HG02840 (cell line): Measurements from ENCODE around the gene CYP2S1.
"Not testable (repeated sequence)": the region's sequence is repeated elsewhere in the genome, so short reads cannot be mapped to it uniquely, and the experiment has no call there.

Source experiments
- ATAC-seq: cut with Tn5 transposase; IDR thresholded peaks from one replicate; pipeline ENCODE4 v1.9.1; 2021; ENCODE audit warnings: mild to moderate bottlenecking, moderate library complexity, moderate number of reproducible peaks; ENCODE audit not compliant: unreplicated experiment, low FRiP score

Gene CYP2S1, protein sequence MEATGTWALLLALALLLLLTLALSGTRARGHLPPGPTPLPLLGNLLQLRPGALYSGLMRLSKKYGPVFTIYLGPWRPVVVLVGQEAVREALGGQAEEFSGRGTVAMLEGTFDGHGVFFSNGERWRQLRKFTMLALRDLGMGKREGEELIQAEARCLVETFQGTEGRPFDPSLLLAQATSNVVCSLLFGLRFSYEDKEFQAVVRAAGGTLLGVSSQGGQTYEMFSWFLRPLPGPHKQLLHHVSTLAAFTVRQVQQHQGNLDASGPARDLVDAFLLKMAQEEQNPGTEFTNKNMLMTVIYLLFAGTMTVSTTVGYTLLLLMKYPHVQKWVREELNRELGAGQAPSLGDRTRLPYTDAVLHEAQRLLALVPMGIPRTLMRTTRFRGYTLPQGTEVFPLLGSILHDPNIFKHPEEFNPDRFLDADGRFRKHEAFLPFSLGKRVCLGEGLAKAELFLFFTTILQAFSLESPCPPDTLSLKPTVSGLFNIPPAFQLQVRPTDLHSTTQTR

DNA sequence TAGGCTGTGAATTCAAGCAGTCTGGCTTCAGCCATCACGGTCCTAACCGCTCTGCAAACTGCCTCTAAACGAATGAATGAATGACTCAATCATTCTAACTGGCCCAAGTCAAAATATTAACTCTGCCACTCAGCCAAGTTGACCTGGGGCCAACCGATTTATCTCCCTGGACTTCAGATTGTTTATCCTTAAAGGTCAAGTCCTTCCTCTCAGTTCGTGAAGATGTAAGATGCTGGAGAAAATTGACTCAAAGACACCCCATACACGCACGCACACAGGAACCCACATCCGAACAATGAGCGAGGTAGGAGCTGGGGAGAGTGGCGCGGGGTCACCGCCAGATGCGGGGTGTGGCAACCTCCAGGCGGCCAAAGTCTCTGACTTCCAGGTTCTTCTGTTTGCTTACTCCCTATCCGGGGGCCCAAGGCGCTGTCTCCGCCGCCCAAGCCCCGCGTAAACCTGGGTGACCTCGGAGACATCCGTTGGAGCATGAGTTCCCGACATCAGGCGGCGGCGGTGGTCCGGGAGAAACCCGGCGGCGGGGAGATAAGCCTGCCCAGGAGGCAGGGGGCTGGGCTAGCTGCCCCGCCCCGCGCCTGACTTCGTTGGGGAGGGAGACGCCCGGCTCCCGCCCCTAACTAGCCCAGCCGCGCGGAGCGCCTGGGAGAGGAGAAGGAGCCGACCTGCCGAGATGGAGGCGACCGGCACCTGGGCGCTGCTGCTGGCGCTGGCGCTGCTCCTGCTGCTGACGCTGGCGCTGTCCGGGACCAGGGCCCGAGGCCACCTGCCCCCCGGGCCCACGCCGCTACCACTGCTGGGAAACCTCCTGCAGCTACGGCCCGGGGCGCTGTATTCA, at the start of gene CYP2S1:
Gene CYP2S1 (plus strand): TSS at position 646 of the 856 bp plus-strand sequence. CDS start 46 bp downstream, at position 692.
- ATAC-seq, result no peak

- ATAC-seq, result no peak
Observed at GRCh38 chr19:41144403-41144802, 48.6 kb upstream of the CYP2S1 start.

- no peak for ATAC-seq
Observed at GRCh38 chr19:41149831-41150230, 43.2 kb upstream of the CYP2S1 start.

DNA sequence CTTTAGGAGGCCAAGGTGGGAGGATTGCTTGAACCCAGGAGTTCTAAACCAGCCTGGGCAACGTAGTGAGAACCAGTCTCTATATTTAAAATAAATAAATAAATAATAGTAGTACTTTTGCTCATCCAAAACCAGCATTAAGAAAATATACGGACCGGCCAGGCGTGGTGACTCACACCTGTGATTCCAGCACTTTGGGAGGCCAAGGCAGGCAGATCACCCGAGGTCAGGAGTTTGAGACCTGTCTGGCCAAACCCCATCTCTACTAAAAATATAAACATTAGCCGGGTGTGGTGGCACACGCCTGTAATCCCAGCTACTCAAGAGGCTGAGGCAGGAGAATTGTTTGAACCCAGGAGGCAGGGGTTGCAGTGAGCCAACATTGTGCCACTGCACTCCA, 42.0 kb upstream of the CYP2S1 start:
- ATAC-seq, result not testable (repeated sequence)

- ATAC-seq, result no peak
Observed at GRCh38 chr19:41154060-41154459, 39.0 kb upstream of the CYP2S1 start.

DNA sequence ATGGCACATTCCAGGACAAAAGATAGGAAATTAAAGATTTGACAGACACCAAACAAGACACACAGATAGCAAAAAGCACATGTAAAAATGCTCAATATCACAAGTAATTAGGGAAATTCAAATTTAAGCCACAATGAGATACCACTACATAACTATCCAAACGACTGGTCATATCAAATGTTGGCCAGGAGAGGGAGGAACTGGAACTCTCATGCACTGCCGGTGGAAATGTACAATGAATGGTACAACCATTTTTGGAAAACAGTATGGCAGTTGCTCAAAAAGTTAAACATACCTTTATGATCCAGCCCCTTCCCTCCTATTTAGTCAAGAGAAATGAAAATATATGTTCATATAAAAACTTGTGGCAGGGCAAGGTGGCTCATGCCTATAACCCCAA, 36.8 kb upstream of the CYP2S1 start:
- ATAC-seq, result no peak

- no peak for ATAC-seq
Observed at GRCh38 chr19:41159881-41160280, 33.1 kb upstream of the CYP2S1 start.

- ATAC-seq, result no peak
Observed at GRCh38 chr19:41161903-41162302, 31.1 kb upstream of the CYP2S1 start.

DNA sequence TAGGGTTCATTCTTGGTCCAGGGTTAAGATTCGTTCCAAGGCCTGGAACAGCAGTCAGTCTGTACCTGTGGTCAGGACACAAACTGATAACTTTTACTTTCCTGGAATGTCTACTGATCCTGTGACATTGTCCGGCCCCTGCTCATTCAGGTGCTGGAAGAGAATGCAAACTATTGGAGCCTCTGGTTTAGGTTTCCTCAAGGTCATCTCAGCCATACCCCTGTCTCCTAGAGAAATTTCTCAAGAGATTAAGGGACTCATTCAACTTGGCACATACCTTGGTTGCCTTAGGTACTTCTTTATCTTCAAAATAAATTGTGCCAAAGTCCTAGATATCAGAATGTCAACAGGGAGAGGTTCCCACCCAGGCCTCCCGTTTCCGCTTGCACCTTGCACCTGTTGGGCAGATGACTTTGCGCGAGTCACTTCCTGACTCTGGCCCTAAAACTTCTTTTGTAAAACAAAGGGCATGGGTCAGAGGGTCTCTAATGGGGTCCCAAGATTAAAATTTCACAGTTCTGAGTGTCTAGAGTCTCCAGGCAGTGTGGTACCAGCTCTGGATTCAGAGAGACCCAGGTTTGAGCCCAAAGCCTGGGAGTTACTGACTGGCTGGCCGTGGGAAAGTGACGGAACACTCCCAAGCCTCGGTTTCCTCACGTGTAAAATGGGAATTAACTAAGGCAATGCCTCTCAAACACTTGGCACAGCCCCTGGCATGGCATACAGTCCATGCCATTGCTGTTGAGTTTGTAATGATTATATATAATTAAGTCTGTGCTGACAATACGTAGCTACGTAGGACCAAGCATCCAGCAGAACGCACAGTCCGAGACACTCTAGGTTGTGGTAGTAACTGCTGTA, 25.8 kb upstream of the CYP2S1 start:
- ATAC-seq, result no peak

DNA sequence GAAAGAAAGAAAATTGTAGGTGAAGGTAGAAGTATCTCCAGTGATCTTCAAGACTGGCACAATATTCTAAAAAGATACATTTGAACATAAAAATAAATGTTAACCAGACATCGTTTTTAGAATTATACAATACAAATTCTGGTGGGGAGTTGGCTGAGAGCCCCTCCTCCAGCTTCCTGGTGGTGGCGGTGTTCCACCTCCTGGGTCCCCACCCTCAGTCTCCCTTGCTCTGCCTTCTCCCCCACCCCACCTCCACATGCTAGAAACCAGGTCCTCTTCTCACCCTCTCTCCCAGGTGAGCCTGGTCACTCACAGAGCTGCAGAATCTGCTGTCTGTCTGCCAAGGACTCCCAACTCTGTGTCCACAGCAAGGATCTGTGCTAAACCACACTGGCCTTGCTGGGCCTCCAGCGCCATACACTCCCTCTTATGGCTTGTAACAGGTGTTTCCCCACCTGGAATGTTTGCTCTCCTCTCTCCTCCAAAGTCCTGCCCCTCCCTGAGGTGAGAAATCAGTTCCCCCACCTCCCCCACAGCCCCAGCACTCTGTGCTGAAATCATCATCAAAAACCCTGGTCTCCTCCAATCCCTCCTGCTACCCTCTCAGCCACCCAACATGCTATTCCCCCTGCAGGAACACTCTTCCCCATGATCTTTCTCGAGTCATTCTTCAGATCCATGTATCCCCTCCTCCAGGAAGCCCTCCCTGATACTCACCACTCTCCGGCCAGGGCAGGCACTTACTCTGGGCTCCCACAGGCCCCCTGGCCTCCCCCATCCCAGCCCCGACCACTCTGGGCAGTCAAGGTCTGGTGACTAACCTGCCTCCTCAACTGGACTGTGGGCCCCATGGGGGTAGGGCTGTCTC, 20.5 kb upstream of the CYP2S1 start:
- no peak for ATAC-seq

DNA sequence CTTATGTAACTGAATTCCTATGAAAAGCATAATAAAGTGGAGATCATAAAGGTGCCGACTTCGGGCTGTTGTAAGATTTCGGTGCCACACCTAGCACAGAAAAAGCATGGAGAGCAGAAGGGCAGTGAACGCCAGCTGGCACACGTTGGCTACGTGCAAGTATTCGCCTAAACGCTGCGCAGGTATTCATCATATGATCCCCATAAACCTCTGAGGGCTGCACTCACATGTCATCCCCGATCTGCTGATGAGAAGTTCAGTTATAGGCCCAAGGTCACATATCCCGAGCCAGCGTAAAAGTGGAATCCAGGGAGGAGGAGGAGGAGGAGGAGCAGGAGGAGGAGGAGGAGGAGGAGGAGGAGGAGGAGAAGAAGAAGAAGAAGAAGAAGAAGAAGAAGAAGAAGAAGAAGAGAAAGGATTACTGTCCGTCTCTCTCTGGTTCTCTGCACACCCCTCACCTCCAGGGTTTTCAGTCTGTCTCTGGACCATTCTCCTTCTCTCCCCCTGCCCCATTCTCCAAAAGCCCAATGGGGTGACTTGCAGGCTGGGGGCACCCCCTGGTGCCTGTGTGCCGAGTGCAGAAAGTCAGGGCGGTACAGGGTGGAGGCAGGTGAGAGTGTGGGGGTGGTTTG, 18.6 kb upstream of the CYP2S1 start:
- no peak for ATAC-seq

- ATAC-seq, result no peak
Observed at GRCh38 chr19:41175801-41176777, 16.9 kb upstream of the CYP2S1 start.

DNA sequence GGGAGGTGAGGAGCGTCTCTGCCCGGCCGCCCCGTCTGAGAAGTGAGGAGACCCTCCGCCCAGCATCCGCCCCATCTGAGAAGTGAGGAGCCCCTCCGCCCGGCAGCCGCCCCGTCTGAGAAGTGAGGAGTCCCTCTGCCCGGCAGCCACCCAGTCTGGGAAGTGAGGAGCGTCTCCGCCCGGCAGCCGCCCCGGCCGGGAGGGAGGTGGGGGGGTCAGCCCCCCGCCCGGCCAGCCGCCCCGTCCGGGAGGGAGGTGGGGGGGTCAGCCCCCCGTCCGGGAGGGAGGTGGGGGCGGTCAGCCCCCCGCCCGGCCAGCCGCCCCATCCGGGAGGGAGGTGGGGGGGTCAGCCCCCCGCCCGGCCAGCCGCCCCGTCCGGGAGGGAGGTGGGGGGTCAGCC, 12.8 kb upstream of the CYP2S1 start:
- ATAC-seq, result not testable (repeated sequence)

GRCh38 chr19:41186971-41187883, 5.8 kb upstream of the CYP2S1 start:
- ATAC-seq, result no peak

DNA sequence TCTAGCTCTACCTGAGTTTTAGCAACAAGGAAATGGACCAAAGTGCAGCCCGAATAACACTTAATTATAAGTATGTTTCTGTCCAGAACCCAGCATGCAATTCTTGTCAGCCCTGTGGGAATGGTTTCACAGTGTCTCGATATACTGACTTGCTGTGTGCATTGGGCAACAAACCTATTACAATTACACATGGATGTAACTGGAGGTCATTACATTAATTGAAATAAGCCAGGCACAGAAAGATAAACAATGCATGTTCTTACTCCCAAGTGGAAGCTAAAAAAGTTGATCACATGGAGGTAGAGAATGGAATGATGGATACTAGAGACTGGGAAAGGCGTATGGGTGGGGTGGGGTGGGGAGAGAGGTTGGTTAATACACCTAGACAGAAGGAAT, 5.1 kb upstream of the CYP2S1 start:
- no peak for ATAC-seq

GRCh38 chr19:41189425-41190065, 3.5 kb upstream of the CYP2S1 start:
- ATAC-seq, result no peak
